Activated CD4-positive, alpha-beta T cell treated with anti-CD3 and anti-CD28 coated beads for 4 hours (primary cell): ENCODE data around the gene C10orf90.
"Not testable (repeated sequence)": the region's sequence is repeated elsewhere in the genome, so short reads cannot be mapped to it uniquely, and the experiment has no call there.

Experiments used
- DNase-seq, 2 donors: peaks; one replicate each; pipeline ENCODE4 v3.0.0-alpha.2; 2020

Gene C10orf90

DNA sequence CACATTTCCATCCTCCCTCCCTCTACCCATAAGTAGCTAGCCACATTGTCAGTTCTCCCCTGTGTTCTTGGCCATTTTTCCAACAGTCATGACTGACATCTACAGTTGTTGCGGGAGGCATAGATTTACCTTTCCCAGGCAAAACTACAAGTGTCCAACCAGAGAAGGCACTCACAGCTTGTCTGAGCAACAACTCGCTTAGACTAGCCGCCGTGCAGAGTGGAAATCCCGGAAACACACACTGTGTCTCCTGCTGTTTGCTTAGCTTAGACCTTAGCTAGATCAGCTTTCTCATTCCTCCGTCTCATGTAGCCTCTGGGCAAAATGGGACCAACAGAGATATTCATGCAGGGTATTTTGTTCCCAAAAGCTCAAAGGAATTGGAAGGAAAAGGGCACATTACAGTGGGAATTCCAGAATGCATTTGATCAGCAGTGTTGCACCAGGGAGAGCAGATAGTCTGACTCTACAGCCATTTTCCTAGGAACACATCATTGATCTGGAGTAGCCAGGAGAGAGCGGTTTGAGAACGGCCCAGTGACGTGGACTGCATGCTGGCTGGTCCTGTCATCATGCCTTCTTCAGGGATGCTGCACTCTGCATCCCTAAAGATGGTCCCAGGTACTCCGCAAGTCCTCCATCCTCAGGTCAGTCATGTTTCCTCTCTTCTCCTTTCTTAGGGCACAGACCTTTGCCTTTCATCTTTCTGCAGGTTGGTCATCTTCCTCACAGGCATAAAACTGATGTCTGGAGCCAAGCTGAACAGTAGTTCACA lies 89.4 kb downstream of the C10orf90 start:
- DNase-seq = no peak

DNA sequence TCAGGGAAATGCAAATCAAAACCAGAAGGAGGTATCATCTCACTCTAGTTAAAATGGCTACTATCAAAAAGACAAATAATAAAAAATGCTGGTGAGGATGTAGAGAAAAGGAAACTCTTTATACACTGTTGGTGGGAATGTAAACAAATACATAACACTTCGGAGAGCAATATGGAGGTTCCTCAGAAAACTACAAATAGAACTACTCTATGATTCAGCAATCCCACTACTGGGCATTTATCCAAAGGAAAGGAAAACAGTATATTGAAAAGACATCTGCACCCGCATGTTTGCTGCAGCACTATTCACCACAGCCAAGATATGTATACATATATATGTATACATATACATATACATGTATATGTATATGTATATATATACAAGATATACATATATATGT lies 94.2 kb downstream of the C10orf90 start:
- DNase-seq = no peak

DNA sequence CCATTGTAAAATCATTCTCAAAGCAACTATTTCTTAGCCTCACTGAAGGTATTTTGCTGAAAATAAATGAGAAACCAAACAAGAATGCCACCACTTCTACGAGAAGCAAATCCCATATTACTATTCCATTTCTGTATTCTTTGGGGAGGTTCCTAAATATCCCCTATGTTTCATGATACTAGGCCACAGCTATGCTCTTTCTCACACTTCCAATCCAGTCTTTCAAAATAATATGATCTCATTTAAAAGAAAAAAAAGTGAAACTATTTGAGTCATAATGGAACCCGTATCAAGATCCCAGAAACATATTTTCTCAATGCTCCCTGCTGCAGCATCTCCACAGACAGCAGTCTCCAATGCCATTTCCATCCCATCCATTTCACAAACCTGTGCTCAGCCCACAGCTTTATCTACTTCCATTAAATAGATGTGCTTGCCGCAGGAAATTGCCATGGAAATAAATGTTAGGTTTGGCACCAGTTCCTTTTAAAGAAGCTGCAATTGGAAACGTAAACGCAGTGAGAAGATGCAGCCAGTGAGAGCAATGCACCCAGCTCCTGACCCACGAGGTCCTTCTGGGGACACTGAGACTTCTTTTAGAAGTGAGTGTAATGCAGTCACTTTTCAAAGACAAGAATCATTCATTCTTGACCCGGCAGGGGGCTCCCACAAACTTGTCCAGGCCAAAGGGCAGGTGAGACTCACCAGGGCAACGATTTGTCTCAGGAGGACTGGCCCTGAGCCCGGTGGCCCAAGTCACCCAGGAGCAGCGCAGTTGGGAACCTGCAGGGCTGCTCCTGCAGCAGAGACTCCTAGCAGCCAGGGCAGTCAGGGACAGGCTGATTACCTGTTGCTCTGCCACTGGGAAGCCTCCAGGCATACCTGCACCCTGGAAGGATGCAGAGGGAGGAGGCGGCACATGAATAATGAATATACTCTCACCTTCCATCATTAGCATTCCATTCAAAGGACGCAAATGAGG lies 99.6 kb downstream of the C10orf90 start:
- no peak for DNase-seq

DNA sequence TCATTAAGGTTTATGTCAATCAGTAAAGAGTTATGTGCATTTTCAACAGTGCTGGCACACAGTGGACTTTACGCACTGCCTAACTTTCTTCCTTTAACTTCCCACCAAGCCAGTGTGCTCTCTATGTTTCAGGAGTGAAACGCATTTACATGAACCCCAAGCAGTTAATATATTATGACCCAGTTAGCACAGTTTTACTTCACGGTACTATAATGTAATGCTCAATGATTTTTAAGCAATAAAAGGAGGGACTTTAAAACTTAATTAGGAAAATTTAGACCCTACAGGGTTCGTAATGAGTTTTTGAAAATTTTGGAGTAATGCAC lies 100.3 kb downstream of the C10orf90 start:
- DNase-seq = no peak

DNA sequence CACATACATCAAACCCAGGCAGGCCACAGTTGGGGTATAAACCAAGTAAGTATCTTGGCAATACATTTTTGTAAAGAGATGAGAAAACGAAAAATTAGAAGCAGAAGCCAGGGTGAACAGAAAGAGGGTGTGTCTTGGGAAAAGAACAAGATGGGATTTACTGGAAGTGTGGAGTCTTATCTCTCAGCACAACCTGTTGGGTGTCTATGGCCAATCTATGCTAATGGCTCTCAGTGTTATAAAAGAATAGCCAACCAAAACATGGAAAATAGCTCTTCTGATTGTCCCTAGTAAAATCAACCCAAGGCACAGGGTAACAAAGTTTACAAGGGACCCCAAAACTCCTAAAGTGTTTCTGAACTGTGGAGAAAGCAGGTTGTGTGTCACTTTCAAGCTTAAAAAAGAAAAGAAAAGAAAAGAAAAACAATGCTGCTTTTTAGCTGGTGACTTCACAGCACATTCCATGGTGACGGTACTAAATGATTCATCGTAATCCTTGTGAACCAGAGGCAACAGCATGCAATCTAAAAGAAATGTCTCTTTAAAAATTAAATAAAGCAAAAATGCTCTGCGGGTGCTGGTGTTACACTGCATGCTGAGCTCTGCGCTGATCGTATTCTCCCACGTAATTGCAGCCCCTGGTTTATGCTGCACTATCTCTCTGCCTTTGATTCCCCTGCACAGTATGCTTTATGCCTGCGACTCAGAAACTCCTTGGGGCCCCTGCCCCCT lies 100.8 kb downstream of the C10orf90 start:
- no peak for DNase-seq

DNA sequence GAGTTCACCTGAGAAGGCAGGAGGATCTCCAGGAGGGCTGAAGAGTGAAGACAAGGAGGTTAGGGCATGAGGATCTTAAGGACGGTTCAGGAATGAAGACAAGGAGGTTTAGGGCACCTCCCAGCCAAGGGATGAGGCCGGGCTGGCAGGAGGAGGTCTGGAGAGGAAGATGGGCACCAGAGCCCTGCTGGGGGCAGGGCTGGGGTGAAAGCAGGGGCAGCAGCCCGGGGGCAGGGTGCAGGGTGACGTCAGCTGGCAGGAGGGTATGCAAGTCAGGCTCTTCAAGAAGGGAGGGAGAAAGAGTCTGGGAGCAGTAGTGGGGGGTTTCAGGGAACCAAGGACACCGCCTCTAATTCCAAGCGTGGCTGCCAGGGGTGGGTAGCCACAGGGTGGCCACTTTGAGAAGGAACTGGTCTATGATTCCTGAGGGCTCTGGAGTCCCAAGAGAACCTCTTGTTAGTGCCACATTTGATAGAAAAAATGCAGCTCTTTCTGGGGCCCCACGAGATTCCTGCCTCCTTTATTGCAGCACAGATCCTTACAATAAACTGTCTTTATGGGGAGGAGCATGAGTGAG lies 101.6 kb downstream of the C10orf90 start:
- DNase-seq = no peak

DNA sequence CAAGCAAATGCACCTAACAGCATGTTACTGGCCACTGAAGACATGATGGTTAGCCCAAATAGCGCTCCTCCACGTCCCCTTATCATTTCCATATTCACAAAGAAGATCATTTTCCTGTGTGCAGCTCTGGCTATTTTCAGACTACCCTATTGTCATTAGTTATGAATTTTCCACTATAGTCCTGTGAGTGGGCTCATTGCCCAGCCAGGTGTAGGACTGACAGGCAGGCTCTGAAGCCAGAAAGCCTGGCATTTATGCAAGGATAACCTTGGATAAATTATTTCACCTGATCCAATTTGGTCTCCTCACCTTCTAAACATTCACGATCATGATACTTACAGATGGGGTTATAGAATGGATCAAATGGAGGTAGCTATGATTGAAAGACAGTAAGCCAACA lies 104.6 kb downstream of the C10orf90 start:
- DNase-seq = no peak

DNA sequence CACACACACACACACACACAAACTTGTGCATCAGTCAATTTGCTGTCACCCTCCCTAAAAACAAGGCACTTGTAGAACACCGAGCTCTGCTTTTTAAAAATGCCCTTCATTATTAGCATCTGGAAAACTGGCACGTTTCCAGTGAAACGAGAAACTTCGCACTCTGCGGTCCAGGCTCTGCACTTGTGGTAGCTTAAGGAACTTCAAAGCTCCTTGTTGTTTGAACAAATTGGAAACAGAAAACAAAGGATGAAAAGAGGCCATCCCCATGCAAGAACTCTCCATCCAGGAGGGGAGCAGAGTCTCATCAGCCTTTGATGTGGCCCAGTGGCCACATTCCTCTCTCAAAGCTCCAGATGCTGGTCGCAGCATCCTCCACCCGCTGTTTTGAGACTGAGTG lies 105.1 kb downstream of the C10orf90 start:
- no peak for DNase-seq

DNA sequence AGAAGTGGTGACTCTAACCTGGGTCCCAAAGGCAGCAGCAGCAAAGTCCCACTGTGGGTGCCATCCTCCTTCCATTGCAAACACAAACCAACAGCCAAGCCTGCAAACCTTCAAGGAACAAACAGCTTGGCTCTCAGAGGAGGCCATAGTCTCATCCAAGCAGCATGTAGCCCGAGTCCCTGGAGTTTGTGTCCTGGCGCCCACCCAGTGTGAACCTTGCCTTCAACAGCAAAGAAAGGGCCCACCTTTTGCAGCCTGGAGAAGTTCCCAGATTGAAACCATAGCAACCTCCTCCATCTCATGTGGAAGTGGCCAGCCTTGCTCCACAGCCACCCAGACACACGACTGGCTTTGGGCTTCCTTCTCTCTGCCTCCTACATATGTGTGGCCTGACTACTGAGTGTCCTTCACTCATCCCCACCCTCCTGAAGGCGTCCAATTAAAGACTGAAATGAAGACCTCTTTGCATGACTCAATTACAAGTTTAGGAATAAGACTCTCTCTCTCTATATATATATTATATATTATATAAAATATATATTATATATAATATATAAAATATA lies 106.1 kb downstream of the C10orf90 start:
- no peak for DNase-seq

DNA sequence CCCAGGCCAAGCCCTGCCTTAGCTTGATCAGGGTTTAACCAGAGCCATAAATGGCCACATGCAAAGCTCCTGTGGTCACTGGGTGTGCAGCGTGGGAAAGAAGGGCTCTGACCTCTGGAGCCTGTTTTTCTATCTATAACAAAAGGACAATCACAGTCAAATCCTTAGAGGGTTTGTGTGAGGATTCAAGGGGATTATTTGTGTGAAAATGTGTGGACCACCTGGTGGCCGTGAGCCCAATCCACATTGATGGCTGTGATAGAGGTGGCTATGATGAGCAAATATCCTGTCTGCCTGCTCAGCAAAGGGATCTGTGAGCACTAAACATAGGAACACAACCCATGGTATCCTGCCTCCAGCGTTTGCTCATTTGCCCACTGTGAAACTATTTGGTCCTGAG lies 107.1 kb downstream of the C10orf90 start:
- no peak for DNase-seq

DNA sequence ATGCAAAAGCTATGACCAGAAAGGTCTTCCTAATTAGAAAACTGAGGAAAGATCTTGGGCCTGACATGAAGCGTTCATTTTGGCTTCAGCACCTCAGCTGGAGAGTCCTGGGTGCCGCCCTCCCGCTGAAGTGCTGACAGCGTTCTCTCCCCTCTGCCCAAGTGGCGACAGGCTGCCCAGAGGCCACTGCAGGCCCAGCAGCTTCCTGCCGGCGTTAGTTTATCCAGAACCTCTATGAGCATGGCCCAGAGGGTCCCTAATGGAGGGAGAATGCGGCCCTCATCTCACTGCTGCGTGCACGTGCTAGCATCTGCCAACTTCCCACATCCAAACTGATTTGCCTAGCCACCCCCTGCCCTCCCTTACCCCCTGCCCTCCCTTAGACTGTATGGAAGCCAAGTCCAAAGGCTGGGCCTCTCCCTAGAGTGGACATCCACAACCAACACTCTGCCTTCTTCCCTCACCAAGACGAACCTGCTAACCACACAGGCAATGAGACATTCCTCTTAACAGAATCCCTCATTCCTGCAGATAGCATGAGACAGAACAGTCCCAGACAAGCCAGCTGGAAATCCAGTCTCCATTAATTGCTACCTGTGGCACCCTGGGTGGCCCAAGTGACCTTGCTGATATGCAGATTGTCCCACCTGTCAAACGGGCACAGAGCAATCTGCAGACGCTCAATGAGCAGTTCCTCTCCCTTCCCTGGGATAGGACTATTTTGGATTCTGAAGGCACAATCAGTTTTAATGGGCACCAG lies 108.4 kb downstream of the C10orf90 start:
- DNase-seq = no peak

DNA sequence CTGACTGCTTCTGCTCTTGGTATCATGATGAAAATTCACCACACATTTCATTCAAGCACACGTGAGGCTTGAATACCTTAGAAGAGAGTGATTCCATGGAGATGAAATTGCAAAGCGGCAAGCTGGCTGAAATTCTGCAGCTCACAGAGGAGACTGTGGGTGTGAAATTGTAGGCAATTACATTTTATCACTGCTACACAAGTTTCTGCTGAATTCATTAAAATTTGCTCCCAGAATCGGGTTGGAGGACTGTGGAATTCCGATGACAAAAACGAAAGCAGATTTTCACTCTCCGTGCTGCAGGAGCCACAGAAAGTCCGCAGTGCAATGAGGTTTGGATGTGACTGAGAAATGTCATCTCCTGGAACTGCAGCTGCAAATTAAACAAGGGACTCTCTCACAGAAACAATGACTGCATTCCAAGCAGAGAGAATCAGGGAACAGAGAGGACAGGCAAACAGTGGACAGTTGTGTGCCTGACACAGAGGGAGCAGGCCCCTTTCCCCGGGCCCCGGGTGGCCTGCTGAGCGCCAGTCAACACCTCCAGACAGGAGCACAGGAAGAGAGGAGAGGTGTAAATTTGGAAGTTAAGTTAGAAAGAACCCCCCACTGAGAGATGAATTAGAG lies 109.1 kb downstream of the C10orf90 start:
- DNase-seq = no peak

DNA sequence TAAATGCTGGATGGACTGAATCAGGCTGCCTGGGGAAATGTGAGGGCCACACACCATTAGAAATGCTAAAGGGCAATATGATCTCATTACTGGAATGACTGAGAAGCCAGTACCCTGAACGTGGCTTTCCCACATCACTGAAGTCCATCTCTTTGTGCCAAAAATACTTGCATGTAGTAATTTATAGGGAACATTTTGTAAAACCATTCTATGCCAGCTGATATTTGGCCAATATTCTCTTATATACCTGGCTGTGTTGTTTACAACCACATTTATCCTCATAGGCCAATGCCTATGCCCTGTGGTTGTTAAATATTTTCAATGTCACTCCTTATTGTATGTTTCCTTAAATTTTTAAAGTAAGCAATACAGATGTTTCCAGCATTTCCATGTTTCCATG lies 111.6 kb downstream of the C10orf90 start:
- no peak for DNase-seq

DNA sequence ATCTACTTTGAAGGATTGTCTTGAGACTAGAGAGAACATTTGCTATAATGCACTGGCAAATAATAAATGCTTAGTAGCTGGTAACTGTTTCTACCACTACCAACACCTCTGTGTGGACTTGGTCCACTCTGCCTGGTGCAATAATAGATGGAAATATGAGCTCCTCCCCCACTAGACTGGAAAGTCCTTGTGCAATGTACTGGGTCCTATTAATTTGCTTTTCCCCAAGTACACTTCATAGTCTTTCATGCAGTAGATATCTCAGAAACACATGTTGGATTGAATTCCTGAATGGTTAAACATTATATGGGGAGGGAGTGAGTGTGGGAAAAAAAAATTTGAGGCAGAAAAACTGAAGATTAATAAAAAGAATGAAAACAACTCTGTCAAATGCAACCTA lies 119.3 kb downstream of the C10orf90 start:
- DNase-seq = no peak

DNA sequence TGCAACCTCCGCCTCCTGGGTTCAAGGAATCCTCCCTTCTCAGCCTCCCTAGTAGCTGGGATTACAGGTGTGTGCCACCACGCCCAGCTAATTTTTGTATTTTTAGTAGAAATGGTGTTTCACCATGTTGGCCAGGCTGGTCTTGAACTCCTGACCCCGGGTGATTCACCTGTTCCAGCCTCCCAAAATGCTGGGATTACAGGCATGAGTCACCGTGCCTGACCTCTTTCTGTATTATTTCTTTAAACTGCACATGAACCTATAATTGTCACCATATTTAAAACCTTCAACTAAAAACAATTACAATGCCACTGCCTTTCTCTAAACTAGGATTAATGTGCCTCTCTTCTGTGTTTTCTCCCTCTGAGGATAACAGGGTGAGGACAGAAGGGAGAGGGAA lies 119.9 kb downstream of the C10orf90 start:
- DNase-seq = not testable (repeated sequence)

DNA sequence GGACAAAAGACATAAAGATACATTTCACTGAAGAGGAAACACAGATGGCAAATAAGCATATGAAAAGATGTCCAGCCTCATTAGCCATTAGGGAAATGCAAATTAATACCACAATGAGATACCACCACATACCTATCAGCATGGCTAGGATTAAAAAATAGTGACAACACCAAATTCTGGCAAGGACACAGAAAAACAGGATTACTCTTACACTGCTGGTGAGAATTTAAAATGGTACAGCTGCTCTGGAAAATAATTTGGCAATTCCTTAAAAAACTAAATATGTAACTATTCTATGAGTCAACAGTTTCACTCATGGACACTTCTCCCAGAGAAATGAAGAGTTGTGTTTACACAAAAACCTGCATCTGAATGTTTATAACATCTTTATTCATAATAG lies 121.1 kb downstream of the C10orf90 start:
- no peak for DNase-seq

DNA sequence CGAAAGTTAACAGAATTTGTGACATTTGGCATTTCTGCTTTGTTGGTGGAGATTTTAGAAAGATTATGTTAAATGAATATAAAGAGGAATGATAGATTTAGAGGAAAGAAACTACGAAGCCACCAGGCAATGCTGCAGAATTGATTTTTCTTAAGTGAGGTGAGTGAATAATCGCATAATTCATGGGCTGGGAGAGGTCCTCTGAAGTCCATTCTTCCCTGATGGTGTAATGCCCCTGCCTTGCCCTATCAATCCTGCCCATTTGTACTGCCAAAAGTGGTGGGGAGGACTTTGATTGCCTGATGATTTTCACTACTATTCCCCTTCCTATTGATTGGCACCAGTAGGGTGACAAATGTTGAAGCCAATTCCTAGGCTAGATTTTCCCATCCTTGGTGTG lies 125.9 kb downstream of the C10orf90 start:
- no peak for DNase-seq

DNA sequence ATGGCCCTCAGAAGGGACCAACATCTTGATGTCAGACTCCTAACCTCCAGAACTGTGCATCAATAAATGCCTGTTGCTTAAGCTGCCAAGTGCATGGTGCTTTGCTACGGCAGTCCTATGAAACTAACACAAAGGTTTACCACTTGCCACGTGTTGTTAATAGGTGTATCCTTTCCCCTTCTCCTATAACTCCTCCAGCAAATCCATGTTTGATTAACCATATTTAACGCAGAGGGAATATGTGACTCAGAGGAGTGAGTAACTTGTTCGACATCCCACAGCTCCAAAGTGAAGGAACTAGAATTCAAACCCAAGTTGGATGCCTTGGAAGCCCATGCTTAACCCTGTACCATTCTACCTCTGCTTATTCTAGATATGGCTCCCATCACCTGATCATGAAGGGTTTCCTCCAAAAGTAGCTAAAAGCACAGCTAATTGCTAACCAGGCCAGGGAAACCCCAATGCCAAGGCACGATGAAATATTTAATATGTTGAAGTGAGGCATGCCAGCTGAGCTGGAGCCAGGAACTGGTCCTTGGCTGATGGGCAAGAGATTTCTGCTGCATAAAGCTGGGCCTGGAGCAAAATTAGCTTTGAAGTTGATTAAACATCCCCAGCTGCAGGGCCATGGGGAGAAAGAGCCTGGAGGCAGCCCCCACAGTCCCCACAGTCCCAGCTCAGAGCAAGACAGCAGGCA lies 131.9 kb downstream of the C10orf90 start:
- no peak for DNase-seq

DNA sequence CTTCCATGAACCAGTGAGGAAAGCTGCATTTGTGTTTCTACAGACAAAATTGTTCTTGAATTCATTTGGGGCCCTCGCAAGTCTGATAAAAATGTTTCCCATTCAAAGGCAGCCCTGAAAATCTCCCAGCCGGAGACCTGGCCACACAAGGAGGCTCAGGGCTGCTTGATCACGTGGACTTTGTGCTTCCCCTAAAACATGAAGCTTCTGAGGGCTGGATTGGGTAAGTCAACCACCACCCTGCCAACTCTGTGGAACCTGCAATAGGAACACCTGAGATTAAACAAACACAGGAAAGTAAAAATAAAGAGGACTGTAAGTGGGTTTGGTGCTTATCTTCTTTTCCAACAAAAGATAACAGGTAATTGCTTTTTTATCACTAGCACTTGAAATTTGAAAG lies 133.8 kb downstream of the C10orf90 start:
- DNase-seq = no peak

DNA sequence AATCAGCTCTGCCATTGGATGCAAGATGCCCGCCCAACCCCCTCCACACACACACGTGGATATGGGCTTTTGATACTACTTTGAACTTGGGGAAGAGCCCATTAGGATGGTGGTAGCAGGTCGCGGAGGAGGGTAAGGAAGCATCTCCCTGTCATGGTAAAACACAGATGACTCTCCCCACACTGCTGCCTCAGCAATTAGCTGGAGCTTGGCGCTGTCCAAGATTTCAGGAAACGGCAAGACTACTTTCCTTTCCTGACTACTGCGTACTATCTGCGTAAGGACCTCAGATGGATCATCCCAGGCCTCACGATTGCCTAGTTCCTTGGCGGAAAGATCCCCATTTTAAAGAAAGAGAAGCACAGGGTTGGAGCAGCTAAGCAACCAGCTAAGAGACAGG lies 134.3 kb downstream of the C10orf90 start:
- no peak for DNase-seq

DNA sequence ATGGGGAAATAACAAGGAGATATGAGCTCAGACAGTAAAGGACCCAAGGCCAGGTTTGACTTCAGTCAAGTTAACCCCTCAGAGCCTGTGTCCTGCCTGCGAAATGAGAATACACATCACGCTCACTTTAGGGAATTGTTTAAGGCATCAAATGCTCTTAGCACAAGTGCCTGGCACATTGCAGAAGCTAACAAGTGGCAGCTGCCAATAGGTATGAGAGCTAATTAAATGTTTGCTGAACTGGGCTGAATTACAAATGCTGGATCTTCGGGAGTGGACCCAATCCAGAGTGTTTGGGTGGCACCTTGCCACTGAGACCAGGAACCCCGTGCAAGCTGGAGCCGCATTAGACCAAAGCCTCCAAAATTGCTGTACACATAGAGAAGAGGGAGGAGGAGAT lies 136.8 kb downstream of the C10orf90 start:
- DNase-seq = no peak
